ENCODE results near the gene NBEAL2.

The NBEAL2 gene

GRCh38 chr3:46943237-46944187 is 36.0 kb upstream of the NBEAL2 start:
- DNase-seq (ENCODE audit: low spot score), result no peak

- DNase-seq (ENCODE audit: low spot score), result no peak
Observed at GRCh38 chr3:46944191-46944590, 35.3 kb upstream of the NBEAL2 start.

GRCh38 chr3:46946416-46946815 is 33.0 kb upstream of the NBEAL2 start:
- DNase-seq (ENCODE audit: low spot score), result no peak

- no peak for DNase-seq (ENCODE audit: low spot score)
Observed at GRCh38 chr3:46946856-46947545, 32.5 kb upstream of the NBEAL2 start.

- no peak for DNase-seq (ENCODE audit: low spot score)
Observed at GRCh38 chr3:46947546-46947901, 31.9 kb upstream of the NBEAL2 start.

- DNase-seq (ENCODE audit: low spot score), result peak; percentile 82
Observed at GRCh38 chr3:46947981-46948791, 31.3 kb upstream of the NBEAL2 start.

GRCh38 chr3:46948830-46949671 is 30.4 kb upstream of the NBEAL2 start:
- peak; percentile 7 for DNase-seq (ENCODE audit: low spot score)

GRCh38 chr3:46950177-46950576 is 29.3 kb upstream of the NBEAL2 start:
- DNase-seq (ENCODE audit: low spot score), result no peak

GRCh38 chr3:46950650-46951241 is 28.7 kb upstream of the NBEAL2 start:
- no peak for DNase-seq (ENCODE audit: low spot score)

- DNase-seq (ENCODE audit: low spot score), result no peak
Observed at GRCh38 chr3:46952813-46953212, 26.7 kb upstream of the NBEAL2 start.

GRCh38 chr3:46953234-46954010 is 26.0 kb upstream of the NBEAL2 start:
- no peak for DNase-seq (ENCODE audit: low spot score)

- no peak for DNase-seq (ENCODE audit: low spot score)
Observed at GRCh38 chr3:46954178-46954577, 25.3 kb upstream of the NBEAL2 start.

GRCh38 chr3:46955157-46955556 is 24.3 kb upstream of the NBEAL2 start:
- DNase-seq (ENCODE audit: low spot score), result no peak

GRCh38 chr3:46955801-46956259 is 23.6 kb upstream of the NBEAL2 start:
- DNase-seq (ENCODE audit: low spot score), result no peak

GRCh38 chr3:46957092-46957820 is 22.2 kb upstream of the NBEAL2 start:
- DNase-seq (ENCODE audit: low spot score), result no peak

- no peak for DNase-seq (ENCODE audit: low spot score)
Observed at GRCh38 chr3:46958467-46959160, 20.9 kb upstream of the NBEAL2 start.

GRCh38 chr3:46959161-46959511 is 20.3 kb upstream of the NBEAL2 start:
- DNase-seq (ENCODE audit: low spot score), result no peak

GRCh38 chr3:46960081-46960701 is 19.3 kb upstream of the NBEAL2 start:
- DNase-seq (ENCODE audit: low spot score), result no peak

Data from SK-N-DZ (cell line).